HG03103 (cell line): ENCODE data around the gene NAA80.
A peak's percentile ranks its signal among the peaks of the same experiment; 100 is the strongest.

Source experiments
- ATAC-seq: cut with Tn5 transposase; IDR thresholded peaks from one replicate; pipeline ENCODE4 v1.9.1; 2021; ENCODE audit warnings: low read depth; ENCODE audit not compliant: unreplicated experiment

The NAA80 gene

GRCh38 chr3:50298836-50299637 is at the start of gene NAA80, which contains the start of gene HYAL3:
NAA80 (minus strand) TSS chr3:50299405; CDS start chr3:50297463, 1,942 bp downstream.
HYAL3 (minus strand) TSS chr3:50299405; CDS start chr3:50295602, 3,803 bp downstream.
- peak; percentile 73 for ATAC-seq

- ATAC-seq: no peak
Measured at GRCh38 chr3:50347187-50347813, 48.1 kb upstream of the NAA80 start.

DNA sequence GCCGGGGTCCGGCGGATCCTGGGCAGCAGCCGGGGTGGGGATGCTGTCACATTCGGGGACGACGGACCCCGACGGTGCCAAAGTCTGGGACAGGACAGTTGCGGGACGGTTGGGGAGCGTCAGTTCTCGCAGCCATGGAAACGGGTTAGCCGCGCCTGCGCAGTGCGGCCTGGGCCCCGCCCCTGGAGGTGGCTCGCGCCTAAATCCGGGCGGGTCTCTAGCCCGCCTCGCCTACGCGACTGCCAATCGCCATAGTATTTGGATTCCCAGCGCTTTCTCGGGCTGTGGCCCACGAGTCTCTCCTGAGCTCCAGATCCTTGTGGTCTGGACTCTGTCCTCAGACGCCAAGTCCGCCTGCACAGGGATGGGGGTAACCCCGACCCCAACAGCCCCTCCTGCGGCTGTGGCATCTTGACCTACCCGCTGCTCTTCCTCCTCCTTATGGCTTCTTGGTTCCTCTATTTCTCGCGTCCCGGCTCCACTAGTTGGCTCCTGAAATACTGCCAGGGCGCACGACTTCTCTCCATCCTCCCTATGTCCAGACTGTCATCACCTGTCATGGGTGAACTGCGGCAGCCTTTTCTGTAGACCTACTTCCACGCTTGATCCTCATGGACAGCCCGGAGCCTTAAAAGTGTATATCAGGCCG is 46.5 kb upstream of the NAA80 start, which contains the start of gene ZMYND10:
Gene ZMYND10, minus strand, starts transcription at position 147 of the 649 bp plus-strand sequence. CDS start 153 bp downstream, outside the sequence.
- ATAC-seq: no peak

DNA sequence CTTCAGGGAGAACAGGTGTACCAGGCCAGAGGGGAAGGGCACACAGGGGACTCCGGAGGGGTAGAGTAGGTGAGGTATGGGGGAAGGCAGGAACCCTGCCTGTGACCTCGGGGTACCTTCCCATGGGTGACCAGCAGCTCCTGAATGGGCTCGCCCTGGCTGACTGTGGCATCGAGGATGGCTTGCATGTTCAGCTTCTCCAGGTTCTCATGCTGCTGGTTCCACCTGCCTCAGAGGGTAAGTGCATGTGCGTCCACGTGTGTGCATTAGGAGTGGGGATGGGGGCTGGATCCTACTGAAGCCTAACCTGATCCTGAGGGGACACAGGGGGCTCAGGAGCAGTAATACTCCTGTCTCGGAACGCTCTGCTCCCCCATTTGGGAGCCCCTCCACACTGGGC is 45.8 kb upstream of the NAA80 start:
- no peak for ATAC-seq

DNA sequence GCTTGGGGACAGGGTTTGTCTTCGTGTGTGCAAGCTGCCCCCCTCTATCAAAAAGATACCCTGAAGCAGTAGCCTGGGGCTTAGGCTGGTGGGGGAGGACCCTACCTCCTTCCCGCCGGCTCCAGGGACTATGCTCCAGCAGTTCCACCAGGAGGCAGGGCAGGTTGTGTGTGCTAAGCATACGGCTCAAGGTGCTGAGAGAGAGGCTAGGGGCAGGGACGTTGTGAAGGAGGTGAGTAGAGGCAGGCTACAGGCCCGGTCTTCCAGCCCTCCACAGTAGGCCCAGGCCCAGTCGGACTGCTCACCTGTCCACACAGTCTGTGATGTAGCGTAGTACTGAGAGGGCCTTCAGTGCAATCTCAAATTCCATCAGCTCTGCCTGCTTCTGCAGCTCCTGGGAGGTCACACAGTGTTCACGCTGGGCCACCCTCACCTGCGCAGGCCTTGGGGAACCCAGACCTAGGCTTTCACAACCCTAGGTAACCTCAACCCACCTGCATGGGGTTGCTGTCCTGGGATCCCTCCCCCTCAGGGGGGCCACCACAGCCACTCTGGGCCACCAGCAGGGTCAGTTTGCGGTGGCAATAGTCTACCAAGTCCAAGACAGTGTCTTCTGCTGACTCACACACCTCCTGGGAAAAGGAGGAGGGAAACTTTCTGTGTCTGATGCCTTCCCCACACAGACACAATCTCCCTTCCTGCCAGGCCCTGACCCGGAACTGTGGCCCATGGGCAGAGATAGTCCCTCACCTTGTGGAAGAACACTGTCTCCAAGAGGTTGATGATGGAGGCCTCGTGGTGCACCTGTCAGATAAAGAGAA is 43.8 kb upstream of the NAA80 start:
- no peak for ATAC-seq

DNA sequence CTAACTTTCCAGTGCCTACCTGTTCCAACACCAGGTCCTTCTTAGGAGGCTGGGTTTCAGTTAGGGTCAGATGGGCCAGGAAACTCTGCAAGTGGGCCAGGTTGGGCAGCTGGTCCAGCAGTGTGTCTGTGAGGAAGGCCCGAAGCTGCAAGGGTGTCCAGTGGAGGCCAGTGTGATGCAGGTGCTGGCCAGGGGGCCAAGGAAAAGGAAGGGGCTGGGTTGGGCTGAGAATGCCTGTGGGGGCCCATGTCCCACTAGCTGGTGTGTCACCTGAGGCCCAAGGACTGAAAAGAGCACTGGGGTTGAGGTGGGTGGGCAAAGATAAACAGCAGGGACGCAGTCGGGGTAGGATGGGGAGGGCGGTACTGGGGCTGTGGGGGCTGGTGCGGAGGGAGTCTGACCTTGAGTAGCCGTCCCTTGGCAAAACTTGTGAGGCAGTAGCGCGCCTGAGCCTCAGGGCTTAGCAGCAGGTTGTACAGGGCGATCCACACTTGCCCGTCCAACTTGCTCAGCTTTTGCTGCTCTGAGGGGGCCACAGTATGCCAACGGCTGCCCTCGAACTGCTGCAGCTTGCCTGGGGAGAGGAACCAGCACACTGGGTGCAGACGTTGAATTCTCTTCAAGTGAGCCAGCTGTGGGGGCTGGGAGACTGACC is 42.9 kb upstream of the NAA80 start:
- no peak for ATAC-seq

DNA sequence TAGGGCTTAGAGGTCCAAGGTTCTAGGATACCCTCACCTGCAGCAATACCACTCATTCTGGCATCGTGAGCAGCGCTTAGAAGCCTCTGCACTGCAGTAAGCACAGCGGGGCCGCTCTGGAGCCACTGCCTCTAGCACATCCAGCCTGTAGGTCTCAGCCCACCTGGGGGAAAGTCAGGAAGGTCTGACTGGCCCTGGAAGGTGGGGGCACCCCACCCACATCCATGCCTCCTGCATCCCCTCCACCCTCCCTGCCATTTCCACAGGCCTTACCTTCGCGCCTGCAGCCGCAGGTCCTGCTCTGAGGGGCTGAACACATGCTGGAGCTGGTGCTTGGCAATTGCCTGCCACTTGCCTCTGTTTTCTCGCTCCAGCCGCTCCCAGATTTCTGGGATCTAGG is 42.3 kb upstream of the NAA80 start:
- ATAC-seq: no peak

- no peak for ATAC-seq
Measured at GRCh38 chr3:50340448-50341329, 41.5 kb upstream of the NAA80 start, which contains the start of gene RASSF1. RASSF1 (minus strand) TSS chr3:50340836; CDS start chr3:50340805, 31 bp downstream.

DNA sequence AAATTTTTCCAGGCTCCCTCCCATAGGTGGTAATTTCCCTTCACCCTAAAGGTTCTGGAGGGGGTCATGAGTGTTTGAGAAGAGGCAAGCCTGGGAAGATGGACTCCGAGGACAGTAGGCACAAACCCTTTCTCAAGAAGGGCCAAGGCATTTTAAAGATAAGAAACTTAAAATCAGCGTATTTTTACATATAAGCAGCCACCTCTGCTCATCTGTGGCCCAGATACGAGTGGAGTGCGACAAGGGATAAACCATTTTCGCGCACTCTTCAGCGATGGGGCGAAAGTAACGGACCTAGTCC is 40.9 kb upstream of the NAA80 start:
- ATAC-seq: no peak

DNA sequence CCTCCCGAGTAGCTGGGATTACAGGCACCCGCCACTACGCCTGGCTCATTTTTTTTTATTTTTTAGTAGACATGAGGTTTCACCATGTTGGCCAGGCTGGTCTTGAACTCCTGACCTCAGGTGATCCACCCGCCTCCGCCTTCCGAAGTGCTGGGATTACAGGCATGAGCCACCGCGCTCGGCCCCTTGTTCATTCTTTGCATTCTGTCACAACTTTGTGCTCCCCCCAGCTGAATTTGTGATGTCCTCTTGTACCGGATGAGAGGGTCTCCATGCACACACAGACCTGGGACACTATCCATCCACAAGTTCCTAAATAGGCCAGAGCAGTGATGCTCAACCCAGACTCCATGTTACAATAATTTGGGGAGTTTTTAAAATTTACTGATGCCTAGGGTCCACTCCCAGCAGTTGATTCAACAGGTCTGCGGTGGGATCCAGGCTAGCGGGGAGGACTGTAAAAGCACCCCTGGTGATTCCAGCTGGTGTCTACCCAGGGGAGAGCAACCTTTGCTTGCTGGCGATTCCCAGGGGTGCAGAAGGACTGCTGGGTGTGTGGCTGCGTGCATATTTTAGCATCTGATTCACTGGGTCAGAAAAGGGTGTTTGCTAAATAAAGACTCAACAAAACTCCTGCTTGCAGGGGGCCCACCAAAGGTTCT is 40.4 kb upstream of the NAA80 start:
- ATAC-seq: no peak

DNA sequence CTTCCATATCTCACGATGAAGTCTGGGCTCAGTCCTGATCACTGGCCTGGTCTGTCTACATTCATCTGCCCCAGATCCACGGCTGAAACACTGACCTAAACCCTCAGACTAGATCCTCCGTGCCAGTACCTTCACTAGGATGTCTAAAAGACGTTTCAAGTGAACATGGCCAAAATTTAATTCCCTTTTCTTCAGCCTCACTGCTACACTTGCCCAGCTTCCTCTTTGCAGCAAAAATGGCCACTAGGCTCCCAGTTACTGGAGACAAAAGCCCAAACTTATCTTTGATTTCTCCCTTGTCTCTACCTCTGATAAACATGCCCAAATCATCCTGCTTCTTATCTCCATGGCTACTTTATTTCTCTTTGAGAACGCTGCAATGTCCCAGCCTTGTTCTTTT is 39.8 kb upstream of the NAA80 start:
- no peak for ATAC-seq

- peak; percentile 67 for ATAC-seq
Measured at GRCh38 chr3:50337175-50337861, 38.1 kb upstream of the NAA80 start.

DNA sequence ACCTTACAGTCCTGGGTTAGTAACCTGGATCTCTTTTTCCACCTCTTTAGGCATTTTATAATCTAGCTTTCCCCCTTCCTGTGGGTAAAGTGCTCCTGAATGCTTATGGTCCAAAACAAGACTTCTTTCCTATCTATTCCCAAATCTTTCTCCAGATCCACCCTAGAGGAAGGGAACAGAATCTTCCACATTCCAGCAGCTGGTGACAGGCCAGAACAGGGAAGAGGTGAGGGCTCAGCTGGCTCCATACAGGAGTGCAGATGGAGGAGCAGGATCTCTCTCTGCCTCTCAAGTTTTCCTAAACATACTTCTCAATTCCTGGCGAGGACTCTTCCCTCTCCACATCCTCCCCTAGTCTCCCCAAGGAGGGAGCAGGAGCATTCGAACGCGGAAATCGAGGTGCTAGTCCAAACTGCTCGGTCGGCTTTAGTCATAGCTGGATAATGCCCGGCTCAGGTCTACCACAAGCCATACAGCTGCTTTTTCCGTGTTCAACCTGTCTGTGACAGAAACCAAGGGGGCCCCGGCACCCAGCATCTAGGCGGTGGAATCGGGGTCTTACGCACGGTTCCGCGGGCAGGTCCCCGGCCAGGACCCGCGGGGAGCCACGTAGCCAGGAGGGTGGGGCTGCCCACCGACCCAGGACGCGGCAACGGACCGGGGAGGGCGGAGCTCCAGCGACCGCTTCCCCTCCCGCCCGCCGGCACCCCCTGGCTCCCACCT is 37.4 kb upstream of the NAA80 start:
- ATAC-seq: peak; percentile 31

DNA sequence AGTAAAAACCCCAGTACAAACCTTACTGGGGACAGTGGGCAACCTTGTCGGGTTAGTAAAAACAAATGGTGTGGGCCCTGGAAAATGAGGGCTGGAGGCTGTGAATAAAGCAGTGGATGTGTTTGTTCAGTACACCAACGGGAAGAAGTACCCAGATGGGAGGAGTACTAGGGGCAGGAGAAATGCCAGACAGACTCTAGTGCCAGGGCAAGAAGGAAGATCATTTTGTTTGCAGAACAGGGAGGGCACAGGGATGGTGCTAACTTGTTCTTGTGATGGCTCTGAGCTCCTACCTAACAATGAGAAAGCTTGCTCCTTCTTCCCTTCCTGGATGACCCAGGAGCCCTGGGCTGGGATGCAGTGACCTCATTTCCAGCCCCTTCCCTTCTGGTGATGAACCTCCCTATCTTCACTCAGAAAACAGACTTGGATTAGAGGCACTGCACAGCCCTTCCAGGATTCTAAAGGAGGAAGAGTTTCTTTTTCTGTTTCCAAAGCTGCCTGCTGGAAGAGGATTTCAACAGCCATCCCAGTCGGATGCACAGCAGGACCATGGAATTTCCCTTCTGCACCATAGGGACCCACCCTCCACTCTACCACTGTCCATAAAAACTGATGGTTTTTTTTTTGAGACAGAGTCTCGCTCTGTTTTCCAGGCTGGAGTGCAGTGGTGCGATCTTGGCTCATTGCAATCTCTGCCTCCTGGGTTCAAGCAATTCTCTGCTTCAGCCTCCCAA is 35.3 kb upstream of the NAA80 start:
- no peak for ATAC-seq

DNA sequence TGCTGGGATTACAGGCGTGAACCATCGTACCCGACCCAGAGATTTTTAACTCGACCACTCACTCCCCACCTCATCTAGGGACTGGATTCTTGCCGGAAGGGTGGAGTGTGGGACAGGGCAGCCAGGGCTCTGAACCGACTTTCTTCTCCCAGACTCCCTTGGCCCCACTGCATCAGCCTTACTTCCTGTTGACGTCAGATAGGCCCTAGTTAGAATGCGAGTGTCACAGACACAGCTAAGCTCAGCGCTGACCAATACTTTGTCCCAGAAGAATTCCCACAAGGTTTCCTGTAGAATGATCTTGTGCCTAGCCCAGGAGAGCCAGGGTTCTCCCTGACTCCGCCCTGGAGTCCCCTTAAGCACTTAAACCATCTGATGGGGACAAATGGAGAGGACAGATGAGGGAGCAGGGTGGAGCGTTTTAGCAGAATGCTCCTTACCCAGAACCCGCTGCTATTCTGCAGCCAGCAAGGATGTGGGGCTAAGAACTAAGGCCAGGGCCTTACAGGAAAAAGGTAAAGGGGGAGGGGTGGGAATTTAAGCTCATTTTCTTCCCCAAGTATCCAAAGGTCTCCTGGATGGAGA is 34.6 kb upstream of the NAA80 start:
- ATAC-seq: no peak

GRCh38 chr3:50331364-50331907 is 32.2 kb upstream of the NAA80 start:
- no peak for ATAC-seq
